CD14-positive monocyte (primary cell): ENCODE measurements around the gene TFPI. TPM values are rescaled to one million over a fixed set of nuclear protein-coding genes. Genes with fewer than 3 reads are reported as not detected.
"Not testable (repeated sequence)": the region's sequence is repeated elsewhere in the genome, so short reads cannot be mapped to it uniquely, and the experiment has no call there.

Experiments used
- DNase-seq, 3 donors: peaks; one replicate each; pipeline ENCODE4 v3.0.0-alpha.2; 2011 to 2022
- H2AFZ ChIP-seq: 2 replicates; pipeline ENCODE4 v1.6.0; 2012; ENCODE audit warnings: mild to moderate bottlenecking, low read depth, low read length, inconsistent platforms; ENCODE audit not compliant: insufficient read depth, poor library complexity, severe bottlenecking
- H3K27ac ChIP-seq, 2 donors: 1 replicate in 1 of 2; 2 replicates in 1 of 2; pipeline ENCODE4 v1.5.1; 2012 to 2013; ENCODE audit warnings: low read length in 2 of 2, control low read depth in 1 of 2, inconsistent platforms in 1 of 2, low read depth in 1 of 2, mild to moderate bottlenecking in 1 of 2
- H3K27me3 ChIP-seq, 2 donors: one replicate each; pipeline versions ENCODE4 v1.6.0 to v1.6.1; 2011 to 2013; ENCODE audit warnings: low read length in 2 of 2; ENCODE audit not compliant: control insufficient read depth in 2 of 2, insufficient read depth in 2 of 2
- H3K36me3 ChIP-seq, 2 donors: replicated peaks in 1 of 2; 1 replicate in 1 of 2; 2 replicates in 1 of 2; pipeline versions ENCODE4 v1.5.1 to v1.6.1; 2012 to 2013; ENCODE audit warnings: low read length in 2 of 2, control low read depth in 1 of 2, inconsistent platforms in 1 of 2, mild to moderate bottlenecking in 1 of 2; ENCODE audit not compliant: insufficient read depth in 2 of 2, control insufficient read depth in 1 of 2
- H3K4me1 ChIP-seq, 2 donors: 1 replicate in 1 of 2; 2 replicates in 1 of 2; pipeline versions ENCODE4 v1.5.1 to v1.6.1; 2012 to 2013; ENCODE audit warnings: low read length in 2 of 2, control low read depth in 1 of 2, inconsistent platforms in 1 of 2, mild to moderate bottlenecking in 1 of 2, moderate library complexity in 1 of 2; ENCODE audit not compliant: insufficient read depth in 2 of 2, control insufficient read depth in 1 of 2
- H3K4me2 ChIP-seq: replicated peaks from 2 replicates; pipeline ENCODE3; 2012; ENCODE audit warnings: low read length, moderate library complexity, mild to moderate bottlenecking; ENCODE audit not compliant: poor library complexity, severe bottlenecking; ENCODE audit errors: extremely low read depth
- H3K4me3 ChIP-seq, 3 experiments: fragments of 200-600 bp in 1 of 3; sonication (generic) in 1 of 3; replicated peaks in 1 of 3; 1 replicate in 2 of 3; 2 replicates in 1 of 3; pipeline ENCODE4 v1.5.1; 2011 to 2013; ENCODE audit warnings: low read length in 3 of 3, mild to moderate bottlenecking in 3 of 3, control low read depth in 2 of 3, low read depth in 2 of 3, inconsistent platforms in 1 of 3, moderate library complexity in 1 of 3
- H3K79me2 ChIP-seq: 2 replicates; pipeline ENCODE4 v1.6.0; 2012; ENCODE audit warnings: mild to moderate bottlenecking, control low read depth, inconsistent platforms, low read length, moderate library complexity; ENCODE audit not compliant: insufficient read depth
- H3K9ac ChIP-seq: 2 replicates; pipeline ENCODE4 v1.6.0; 2017; ENCODE audit warnings: low read length, mild to moderate bottlenecking; ENCODE audit not compliant: insufficient read depth, poor library complexity, severe bottlenecking
- H3K9me3 ChIP-seq, 2 donors: replicated peaks in 1 of 2; 1 replicate in 1 of 2; 2 replicates in 1 of 2; pipeline versions ENCODE4 v1.5.1 to v1.6.1; 2012 to 2013; ENCODE audit warnings: low read length in 2 of 2, control low read depth in 1 of 2; ENCODE audit not compliant: control insufficient read depth in 1 of 2, insufficient read depth in 1 of 2
- H4K20me1 ChIP-seq: 2 replicates; pipeline ENCODE4 v1.6.0; 2012; ENCODE audit warnings: mild to moderate bottlenecking, low read length, control low read depth, moderate library complexity; ENCODE audit not compliant: insufficient read depth
- H3K27ac Mint-ChIP-seq, 7 donors: one replicate each; pipeline ENCODE4 v1.8.0; 2020; ENCODE audit warnings: mild to moderate bottlenecking in 7 of 7, mixed read lengths in 7 of 7, moderate library complexity in 6 of 7, inconsistent platforms in 2 of 7
- H3K27me3 Mint-ChIP-seq, 3 donors: one replicate each; pipeline ENCODE4 v1.8.0; 2021 to 2022; ENCODE audit warnings: low read depth in 3 of 3, mild to moderate bottlenecking in 3 of 3, mixed read lengths in 3 of 3, moderate library complexity in 3 of 3, inconsistent platforms in 1 of 3
- H3K36me3 Mint-ChIP-seq, 2 donors: one replicate each; pipeline ENCODE4 v1.8.0; 2020; ENCODE audit warnings: mixed read lengths in 2 of 2, inconsistent platforms in 1 of 2, mild to moderate bottlenecking in 1 of 2
- H3K4me1 Mint-ChIP-seq: one replicate; pipeline ENCODE4 v1.8.0; 2020; ENCODE audit warnings: mild to moderate bottlenecking, mixed read lengths
- H3K4me3 Mint-ChIP-seq, 2 donors: one replicate each; pipeline ENCODE4 v1.8.0; 2020; ENCODE audit warnings: mild to moderate bottlenecking in 2 of 2, mixed read lengths in 2 of 2, moderate library complexity in 1 of 2
- H3K9me3 Mint-ChIP-seq, 7 donors: one replicate each; pipeline ENCODE4 v1.8.0; 2020 to 2022; ENCODE audit warnings: mixed read lengths in 7 of 7, mild to moderate bottlenecking in 6 of 7, moderate library complexity in 6 of 7, inconsistent platforms in 2 of 7
- CTCF ChIP-seq: fragments of 200-600 bp; IDR thresholded peaks from one replicate; pipeline ENCODE4 v1.8.0; 2022; ENCODE audit warnings: antibody characterized with exemption, mild to moderate bottlenecking
- WGBS: methylation state at CpG from one replicate; pipeline ENCODE4 v1.1.5; 2013; ENCODE audit warnings: missing lambda C conversion rate; ENCODE audit not compliant: insufficient coverage; 5-methylcytosine and 5-hydroxymethylcytosine counted together
- intact Hi-C, 2 donors: fragments of 100-400 bp; cut with micrococcal nuclease; formaldehyde crosslinking; loops; one replicate each; pipeline versions ENCODE4 v1.15.0 to v1.15.1; 2023
- polyA plus RNA-seq, 3 donors: library from polyadenylated mRNA; depleted of rRNA in 1 of 3; unstranded in 2 of 3; stranded (reverse) in 1 of 3; fragments of 300-500 nt in 2 of 3; fragments of >200 nt in 1 of 3; fragmentation: Illumina TruSeq in 2 of 3; gene quantifications; 1 replicate in 2 of 3; 2 replicates in 1 of 3; pipeline ENCODE4 v1.2.3, GENCODE V29; 2012 to 2021

The TFPI gene
- polyA plus RNA-seq, 3 donors, result 0.46 TPM; not detected in 2

GRCh38 chr2:187566266-187566665, 12.0 kb upstream of the TFPI start:
- no peaks in the 10 kb centered on the region for H3K36me3 ChIP-seq
- H3K27ac Mint-ChIP-seq, result no peak overlapping the region
- H3K27me3 ChIP-seq, result no peaks in the 10 kb centered on the region
- TF ChIP-seq CTCF, result no peak
- no peak overlapping the region for H2AFZ ChIP-seq
- H3K4me1 Mint-ChIP-seq, result no peaks in the 10 kb centered on the region
- peaks cover 0 to 1% (median 0%) of the 10 kb centered on the region in 3 donors for H3K27me3 Mint-ChIP-seq
- H3K4me3 Mint-ChIP-seq, result no peak overlapping the region
- no peak for DNase-seq
- no peaks in the 10 kb centered on the region for H3K36me3 Mint-ChIP-seq
- no peak overlapping the region for H3K27ac ChIP-seq
- H3K9me3 Mint-ChIP-seq, result peaks cover 0 to 7% (median 3%) of the 10 kb centered on the region in 7 donors
- intact Hi-C loops, result no loop called here
- no peak overlapping the region for H3K9ac ChIP-seq
- no peaks in the 10 kb centered on the region for H3K9me3 ChIP-seq
- H3K4me1 ChIP-seq, result no peaks in the 10 kb centered on the region
- no peaks in the 10 kb centered on the region for H4K20me1 ChIP-seq
- H3K4me3 ChIP-seq, result no peak overlapping the region
- H3K79me2 ChIP-seq, result no peaks in the 10 kb centered on the region
- no peak overlapping the region for H3K4me2 ChIP-seq

GRCh38 chr2:187565618-187566017, 11.4 kb upstream of the TFPI start:
- H3K4me2 ChIP-seq, H3K4me3 Mint-ChIP-seq, H3K27ac Mint-ChIP-seq, H3K79me2 ChIP-seq, H3K36me3 Mint-ChIP-seq, H3K9ac ChIP-seq, H2AFZ ChIP-seq, H4K20me1 ChIP-seq, H3K36me3 ChIP-seq, H3K27me3 Mint-ChIP-seq, H3K9me3 Mint-ChIP-seq, H3K27me3 ChIP-seq, intact Hi-C loops, H3K4me1 Mint-ChIP-seq, H3K9me3 ChIP-seq, DNase-seq, H3K4me3 ChIP-seq, H3K4me1 ChIP-seq, H3K27ac ChIP-seq: not testable (repeated sequence)
- WGBS, result 85% methylated on average over 4 of the region's 11 CpGs

- intact Hi-C loops, H3K4me3 Mint-ChIP-seq, H3K79me2 ChIP-seq, H3K36me3 ChIP-seq, H3K9me3 ChIP-seq, H4K20me1 ChIP-seq, H3K9ac ChIP-seq, DNase-seq, H3K4me2 ChIP-seq, H3K27me3 Mint-ChIP-seq, H3K4me3 ChIP-seq, H3K27me3 ChIP-seq, H3K27ac ChIP-seq, H2AFZ ChIP-seq, H3K27ac Mint-ChIP-seq, H3K36me3 Mint-ChIP-seq, H3K4me1 ChIP-seq: not testable (repeated sequence)
- peaks cover 5 to 12% (median 10%) of the 10 kb centered on the region in 7 donors for H3K9me3 Mint-ChIP-seq
- WGBS, result 100% methylated on average over 8 of the region's 31 CpGs
- peaks cover 13% of the 10 kb centered on the region for H3K4me1 Mint-ChIP-seq
Measured at GRCh38 chr2:187556493-187556892, 2.3 kb upstream of the TFPI start.
